HL-60 (cell line): ENCODE measurements around the gene MGAT4C.
"Not testable (repeated sequence)": the region's sequence is repeated elsewhere in the genome, so short reads cannot be mapped to it uniquely, and the experiment has no call there.

ENCODE experiments used
- DNase-seq, 2 experiments: peaks; one replicate each; pipeline ENCODE4 v3.0.0-alpha.2; 2010 to 2020; ENCODE audit warnings: low read depth in 1 of 2, low spot score in 1 of 2
- H3K27ac ChIP-seq: fragments of 250-450 bp; sonication (Bioruptor Pico); replicated peaks from 2 replicates; pipeline ENCODE4 v1.5.1; 2020; ENCODE audit warnings: mild to moderate bottlenecking, moderate library complexity
- H3K27me3 ChIP-seq: fragments of 250-450 bp; sonication (Bioruptor Pico); 2 replicates; pipeline ENCODE4 v1.5.1; 2021; ENCODE audit warnings: mild to moderate bottlenecking, moderate library complexity; ENCODE audit not compliant: insufficient read depth, poor library complexity, severe bottlenecking
- H3K4me3 ChIP-seq: replicated peaks from 2 replicates; pipeline ENCODE4 v1.5.1; 2011; ENCODE audit warnings: mild to moderate bottlenecking, control low read depth, low read length; ENCODE audit not compliant: insufficient read depth
- CTCF ChIP-seq: IDR thresholded peaks from one replicate; pipeline ENCODE4 v1.5.1; 2011; ENCODE audit warnings: low read length, control low read depth, inconsistent platforms; ENCODE audit not compliant: insufficient read depth
- GABPA ChIP-seq: IDR thresholded peaks from 2 replicates; pipeline ENCODE4 v1.6.1; 2012; ENCODE audit warnings: low read depth
- POLR2AphosphoS5 ChIP-seq: IDR thresholded peaks from 2 replicates; pipeline ENCODE4 v1.6.1; 2012; ENCODE audit warnings: low read depth
- REST ChIP-seq: IDR thresholded peaks from 2 replicates; pipeline ENCODE4 v1.6.1; 2012; ENCODE audit warnings: low read depth; ENCODE audit not compliant: insufficient replicate concordance
- SPI1 ChIP-seq: IDR thresholded peaks from 2 replicates; pipeline ENCODE4 v1.6.1; 2012; ENCODE audit warnings: low read depth, mild to moderate bottlenecking, borderline replicate concordance

The MGAT4C gene

GRCh38 chr12:86138770-86139169 lies 117.4 kb downstream of the MGAT4C start:
- Histone ChIP-seq H3K27me3 (no peaks in the 10 kb centered on the region), H3K4me3 (no peak overlapping the region), H3K27ac (no peak overlapping the region)
- no peak for DNase-seq
- TF ChIP-seq GABPA = no peak
- TF ChIP-seq REST = no peak
- no peak for TF ChIP-seq CTCF
- no peak for TF ChIP-seq POLR2AphosphoS5
- no peak for TF ChIP-seq SPI1

DNA sequence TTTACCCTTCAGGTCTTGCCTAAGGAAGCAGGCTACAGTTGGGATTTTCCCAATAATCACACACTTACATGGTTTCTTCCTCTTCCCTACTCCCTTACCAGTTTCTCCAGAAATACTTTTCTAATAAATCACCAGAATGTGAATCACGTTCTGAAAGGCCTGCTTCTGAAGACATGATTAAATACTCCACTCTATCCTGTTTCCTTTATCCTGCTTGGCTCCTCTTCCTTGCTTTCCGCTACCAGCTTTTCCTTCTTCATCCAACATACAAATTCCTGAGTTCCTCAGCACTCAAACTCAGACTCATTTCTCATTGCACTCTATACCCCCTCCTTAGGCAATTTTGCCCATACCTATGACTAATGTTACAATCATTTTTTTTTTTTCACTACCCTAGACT lies 118.3 kb downstream of the MGAT4C start:
- no peak for DNase-seq
- Histone ChIP-seq H3K27ac (no peak overlapping the region), H3K4me3 (no peak overlapping the region), H3K27me3 (no peaks in the 10 kb centered on the region)
- TF ChIP-seq SPI1 = no peak
- TF ChIP-seq CTCF = no peak
- TF ChIP-seq POLR2AphosphoS5 = no peak
- TF ChIP-seq REST = no peak
- TF ChIP-seq GABPA = no peak

DNA sequence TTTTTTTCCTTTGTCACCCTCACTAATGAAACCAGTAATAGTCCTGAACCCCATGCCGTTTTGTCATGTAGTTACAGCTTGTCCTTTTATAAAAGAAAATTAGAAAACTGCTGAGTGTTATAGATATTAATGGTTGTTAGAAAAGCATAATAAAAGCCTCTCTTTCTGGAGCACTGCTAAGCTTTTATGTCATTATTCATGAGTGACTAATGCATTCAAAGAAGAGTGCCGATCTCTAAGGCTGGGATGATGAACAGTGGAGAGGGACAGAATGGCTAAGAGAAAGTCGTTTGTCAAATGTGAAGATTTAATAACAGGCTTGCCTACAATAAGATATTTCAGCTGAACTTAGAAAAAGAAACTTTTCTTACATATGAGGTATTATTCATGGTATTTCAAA lies 121.6 kb downstream of the MGAT4C start:
- Histone ChIP-seq H3K27me3 (no peaks in the 10 kb centered on the region), H3K27ac (no peak overlapping the region), H3K4me3 (no peak overlapping the region)
- no peak for DNase-seq
- no peak for TF ChIP-seq REST
- no peak for TF ChIP-seq SPI1
- TF ChIP-seq POLR2AphosphoS5 = no peak
- no peak for TF ChIP-seq GABPA
- no peak for TF ChIP-seq CTCF

DNA sequence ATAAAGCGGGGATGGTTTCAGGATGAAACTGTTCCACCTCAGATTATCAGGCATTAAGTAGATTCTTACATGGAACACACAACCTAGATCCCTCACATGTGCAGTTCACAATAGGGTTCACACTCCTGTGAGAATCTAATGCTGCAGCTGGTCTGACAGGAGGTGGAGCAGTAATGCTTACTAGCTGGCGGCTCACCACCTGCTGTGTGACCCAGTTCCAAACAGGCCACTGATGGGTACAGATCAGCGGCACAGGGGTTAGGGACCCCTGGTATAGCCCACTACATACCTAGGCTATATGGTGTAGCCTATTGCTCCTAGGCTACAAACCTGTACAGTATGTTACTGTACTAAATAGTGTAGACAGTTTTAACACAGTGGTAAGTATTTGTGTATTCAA lies 129.3 kb downstream of the MGAT4C start:
- H3K27ac ChIP-seq, DNase-seq, H3K4me3 ChIP-seq, H3K27me3 ChIP-seq: not testable (repeated sequence)
